Panc1 (cell line): ENCODE measurements around the gene PCED1A. TPM values are rescaled to one million over a fixed set of nuclear protein-coding genes. Genes with fewer than 3 reads are reported as not detected.

Experiments used
- ATAC-seq: fragments of 200-7000 bp; cut with Tn5 transposase; 2 replicates; pipeline ENCODE4 v1.9.1; 2020; ENCODE audit warnings: mild to moderate bottlenecking, moderate library complexity
- BruUV-seq: library from RNA; stranded (reverse); fragments of 400-500 nt; replicated peaks from 2 replicates; lab custom pipeline; 2021; lab: Mats Ljungman, UMichigan
- CTCF ChIA-PET: fragments of 300-600 bp; sonication (Branson Sonifier 250); formaldehyde crosslinking; loops from one replicate; lab custom pipeline; 2022; ENCODE audit warnings: antibody characterized with exemption; lab: Charles Lee
- POLR2A ChIA-PET: fragments of 300-600 bp; sonication (Branson Sonifier 250); formaldehyde crosslinking; loops from one replicate; lab custom pipeline; 2022; ENCODE audit warnings: antibody characterized with exemption; lab: Charles Lee
- DNase-seq: peaks from one replicate; pipeline ENCODE4 v3.0.0-alpha.2; 2010; ENCODE audit warnings: low read depth, low spot score
- H3K27ac ChIP-seq: 2 replicates; pipeline ENCODE4 v1.5.1; 2011; ENCODE audit warnings: mild to moderate bottlenecking, low read length, inconsistent platforms
- H3K27me3 ChIP-seq: fragments of 200-500 bp; sonication (Bioruptor generic); 2 replicates; pipeline ENCODE4 v1.6.0; 2014; ENCODE audit warnings: low read length, inconsistent platforms; ENCODE audit not compliant: control insufficient read depth, insufficient read depth
- H3K36me3 ChIP-seq: fragments of 200-500 bp; sonication (Bioruptor generic); 2 replicates; pipeline ENCODE4 v1.5.1; 2014; ENCODE audit warnings: inconsistent platforms, mild to moderate bottlenecking, low read length, moderate library complexity; ENCODE audit not compliant: control insufficient read depth, insufficient read depth
- H3K4me1 ChIP-seq: 2 replicates; pipeline ENCODE4 v1.5.1; 2011; ENCODE audit warnings: inconsistent platforms, mild to moderate bottlenecking, low read length, moderate library complexity; ENCODE audit not compliant: control insufficient read depth, insufficient read depth
- H3K4me3 ChIP-seq, 2 experiments: 2 replicates each; pipeline ENCODE4 v1.5.1; 2011 to 2012; ENCODE audit warnings: low read depth in 2 of 2, low read length in 2 of 2, mild to moderate bottlenecking in 2 of 2, inconsistent platforms in 1 of 2, moderate library complexity in 1 of 2
- H3K9me3 ChIP-seq: fragments of 200-500 bp; sonication (Bioruptor generic); 2 replicates; pipeline ENCODE4 v1.5.1; 2014; ENCODE audit warnings: low read depth, mild to moderate bottlenecking, inconsistent platforms, low read length, moderate library complexity; ENCODE audit not compliant: control insufficient read depth, insufficient read depth
- POLR2AphosphoS5 ChIP-seq: IDR thresholded peaks from 2 replicates; pipeline ENCODE4 v1.6.1; 2012; ENCODE audit warnings: mild to moderate bottlenecking, low read depth, low read length, moderate library complexity
- SIN3A ChIP-seq: IDR thresholded peaks from 2 replicates; pipeline ENCODE4 v1.6.1; 2012; ENCODE audit warnings: low read depth, mild to moderate bottlenecking, low read length, moderate library complexity, borderline replicate concordance; ENCODE audit not compliant: insufficient read depth
- TCF7L2 ChIP-seq: IDR thresholded peaks from 2 replicates; pipeline ENCODE4 v1.6.1; 2011; ENCODE audit warnings: mild to moderate bottlenecking, low read depth, low read length, inconsistent platforms
- in situ Hi-C: cut with HindIII; loops from 2 replicates; pipeline ENCODE4 v1.10.0; 2016; ENCODE audit warnings: low sequenced_read_pairs, low pct_unique_long_range_greater_than_20kb
- intact Hi-C: fragments of 100-400 bp; cut with micrococcal nuclease; formaldehyde crosslinking; loops from one replicate; pipeline ENCODE4 v1.10.0; 2022; ENCODE audit not compliant: unreplicated experiment
- total RNA-seq: library from RNA; stranded (reverse); gene quantifications from one replicate; pipeline ENCODE4 v1.2.1, GENCODE V29; 2021; ENCODE audit not compliant: unreplicated experiment
- TF ChIP-seq, protein P1 (sequence below): fragments of 450-650 bp; IDR thresholded peaks from 2 replicates; pipeline ENCODE4 v1.5.1; 2017; ENCODE audit warnings: mild to moderate bottlenecking
- TF ChIP-seq, protein P2 (sequence below), 2 experiments: IDR thresholded peaks; 2 replicates each; pipeline ENCODE4 v1.6.1; 2011 to 2012; ENCODE audit warnings: low read depth in 2 of 2, control low read depth in 1 of 2, low read length in 1 of 2, mild to moderate bottlenecking in 1 of 2, moderate library complexity in 1 of 2; ENCODE audit not compliant: insufficient read depth in 1 of 2

The PCED1A gene
- total RNA-seq, 1 experiment from 2014 or later, result 42.1 TPM

DNA sequence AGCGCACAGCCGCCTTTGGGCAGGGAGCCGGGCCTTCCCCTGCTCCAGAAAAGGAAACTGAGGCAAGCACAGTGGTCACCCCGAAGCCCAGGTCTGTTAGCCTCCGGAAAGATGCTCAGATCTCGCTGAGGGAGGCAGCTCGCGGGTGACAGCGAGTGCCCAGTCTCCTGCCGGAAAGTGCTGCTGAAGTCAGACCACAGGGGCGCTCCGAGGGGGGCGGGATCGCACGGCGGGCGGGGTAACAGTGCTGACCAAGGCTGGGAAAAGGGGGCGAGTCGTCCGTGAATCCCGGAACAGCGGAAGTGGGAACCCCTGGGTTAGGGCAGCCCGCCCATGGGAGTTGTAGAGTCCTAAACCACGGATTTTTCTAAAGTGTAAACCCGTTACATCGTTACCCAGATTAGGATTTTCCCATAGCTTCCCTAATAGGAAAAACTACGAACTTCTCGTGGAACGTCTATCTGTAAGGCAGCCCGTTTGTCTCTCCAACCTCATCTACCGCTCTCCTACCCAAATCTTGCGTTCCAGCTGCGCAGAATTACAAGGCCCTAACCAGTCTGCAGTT lies 594 bp upstream of the PCED1A start:
- DNase-seq (no peak), ATAC-seq (peak; percentile 81)
- H3K4me1 ChIP-seq, result no peaks in the 10 kb centered on the region
- CTCF ChIA-PET, result no interaction called here
- in situ Hi-C loops (no loop called here), intact Hi-C loops (no loop called here)
- BruUV-seq, result TSS peak; percentile 80
- H3K36me3 ChIP-seq, result no peaks in the 10 kb centered on the region
- TF ChIP-seq, protein P1, sequence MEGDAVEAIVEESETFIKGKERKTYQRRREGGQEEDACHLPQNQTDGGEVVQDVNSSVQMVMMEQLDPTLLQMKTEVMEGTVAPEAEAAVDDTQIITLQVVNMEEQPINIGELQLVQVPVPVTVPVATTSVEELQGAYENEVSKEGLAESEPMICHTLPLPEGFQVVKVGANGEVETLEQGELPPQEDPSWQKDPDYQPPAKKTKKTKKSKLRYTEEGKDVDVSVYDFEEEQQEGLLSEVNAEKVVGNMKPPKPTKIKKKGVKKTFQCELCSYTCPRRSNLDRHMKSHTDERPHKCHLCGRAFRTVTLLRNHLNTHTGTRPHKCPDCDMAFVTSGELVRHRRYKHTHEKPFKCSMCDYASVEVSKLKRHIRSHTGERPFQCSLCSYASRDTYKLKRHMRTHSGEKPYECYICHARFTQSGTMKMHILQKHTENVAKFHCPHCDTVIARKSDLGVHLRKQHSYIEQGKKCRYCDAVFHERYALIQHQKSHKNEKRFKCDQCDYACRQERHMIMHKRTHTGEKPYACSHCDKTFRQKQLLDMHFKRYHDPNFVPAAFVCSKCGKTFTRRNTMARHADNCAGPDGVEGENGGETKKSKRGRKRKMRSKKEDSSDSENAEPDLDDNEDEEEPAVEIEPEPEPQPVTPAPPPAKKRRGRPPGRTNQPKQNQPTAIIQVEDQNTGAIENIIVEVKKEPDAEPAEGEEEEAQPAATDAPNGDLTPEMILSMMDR, result no peak
- no peak for TF ChIP-seq POLR2AphosphoS5
- TF ChIP-seq TCF7L2, result no peak
- TF ChIP-seq, protein P2, sequence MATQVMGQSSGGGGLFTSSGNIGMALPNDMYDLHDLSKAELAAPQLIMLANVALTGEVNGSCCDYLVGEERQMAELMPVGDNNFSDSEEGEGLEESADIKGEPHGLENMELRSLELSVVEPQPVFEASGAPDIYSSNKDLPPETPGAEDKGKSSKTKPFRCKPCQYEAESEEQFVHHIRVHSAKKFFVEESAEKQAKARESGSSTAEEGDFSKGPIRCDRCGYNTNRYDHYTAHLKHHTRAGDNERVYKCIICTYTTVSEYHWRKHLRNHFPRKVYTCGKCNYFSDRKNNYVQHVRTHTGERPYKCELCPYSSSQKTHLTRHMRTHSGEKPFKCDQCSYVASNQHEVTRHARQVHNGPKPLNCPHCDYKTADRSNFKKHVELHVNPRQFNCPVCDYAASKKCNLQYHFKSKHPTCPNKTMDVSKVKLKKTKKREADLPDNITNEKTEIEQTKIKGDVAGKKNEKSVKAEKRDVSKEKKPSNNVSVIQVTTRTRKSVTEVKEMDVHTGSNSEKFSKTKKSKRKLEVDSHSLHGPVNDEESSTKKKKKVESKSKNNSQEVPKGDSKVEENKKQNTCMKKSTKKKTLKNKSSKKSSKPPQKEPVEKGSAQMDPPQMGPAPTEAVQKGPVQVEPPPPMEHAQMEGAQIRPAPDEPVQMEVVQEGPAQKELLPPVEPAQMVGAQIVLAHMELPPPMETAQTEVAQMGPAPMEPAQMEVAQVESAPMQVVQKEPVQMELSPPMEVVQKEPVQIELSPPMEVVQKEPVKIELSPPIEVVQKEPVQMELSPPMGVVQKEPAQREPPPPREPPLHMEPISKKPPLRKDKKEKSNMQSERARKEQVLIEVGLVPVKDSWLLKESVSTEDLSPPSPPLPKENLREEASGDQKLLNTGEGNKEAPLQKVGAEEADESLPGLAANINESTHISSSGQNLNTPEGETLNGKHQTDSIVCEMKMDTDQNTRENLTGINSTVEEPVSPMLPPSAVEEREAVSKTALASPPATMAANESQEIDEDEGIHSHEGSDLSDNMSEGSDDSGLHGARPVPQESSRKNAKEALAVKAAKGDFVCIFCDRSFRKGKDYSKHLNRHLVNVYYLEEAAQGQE (IDR thresholded peaks at IDR 0.05; ENCODE audit: insufficient read depth in 1 of 2, low read depth in 2 of 2, low read length in 1 of 2), result no peak
- no peak for TF ChIP-seq SIN3A
- peak overlapping the region; percentile 79 to 85 for H3K4me3 ChIP-seq
- peak overlapping the region; percentile 93 for H3K27ac ChIP-seq
- H3K27me3 ChIP-seq, result no peaks in the 10 kb centered on the region
- H3K9me3 ChIP-seq, result no peaks in the 10 kb centered on the region
- POLR2A ChIA-PET, result no interaction called here

DNA sequence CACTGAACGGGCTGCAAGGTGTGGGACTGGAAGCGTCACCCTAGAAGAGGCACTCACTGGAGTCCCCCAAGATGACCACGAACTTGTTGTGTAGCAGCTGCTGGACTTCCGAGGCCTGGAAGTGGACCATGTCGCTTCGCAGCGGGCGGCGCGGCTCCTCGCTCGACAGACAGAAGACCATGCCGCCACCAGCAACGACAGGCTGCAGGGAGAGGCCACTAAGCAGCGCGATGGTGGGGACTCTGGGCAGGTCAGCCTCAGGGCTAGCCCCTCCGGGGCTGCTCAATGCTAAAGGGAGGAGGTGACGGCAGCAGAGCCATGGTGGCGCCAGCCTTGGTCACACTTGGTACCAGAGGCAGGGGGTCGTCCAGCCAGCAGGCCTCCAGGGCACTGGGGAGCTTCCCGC lies 720 bp downstream of the PCED1A start:
- Histone ChIP-seq H3K4me3 (peak overlapping the region; percentile 79 to 85), H3K4me1 (no peaks in the 10 kb centered on the region), H3K9me3 (no peaks in the 10 kb centered on the region), H3K36me3 (no peaks in the 10 kb centered on the region), H3K27ac (peak overlapping the region; percentile 93; the same call in 1 of the 2 replicates), H3K27me3 (no peaks in the 10 kb centered on the region)
- DNase-seq (no peak), ATAC-seq (no peak)
- POLR2A ChIA-PET, result interaction anchor here (0.5 kb wide), 1 partner anchor 88 kb away, joined by 6 read pairs; no protein-coding TSS in a partner anchor
- CTCF ChIA-PET, result no interaction called here
- in situ Hi-C loops (no loop called here), intact Hi-C loops (no loop called here)
- no TSS peak for BruUV-seq
- TF ChIP-seq, protein P1, result no peak
